Measurements from ENCODE around the gene THSD4.

THSD4 gene

DNA sequence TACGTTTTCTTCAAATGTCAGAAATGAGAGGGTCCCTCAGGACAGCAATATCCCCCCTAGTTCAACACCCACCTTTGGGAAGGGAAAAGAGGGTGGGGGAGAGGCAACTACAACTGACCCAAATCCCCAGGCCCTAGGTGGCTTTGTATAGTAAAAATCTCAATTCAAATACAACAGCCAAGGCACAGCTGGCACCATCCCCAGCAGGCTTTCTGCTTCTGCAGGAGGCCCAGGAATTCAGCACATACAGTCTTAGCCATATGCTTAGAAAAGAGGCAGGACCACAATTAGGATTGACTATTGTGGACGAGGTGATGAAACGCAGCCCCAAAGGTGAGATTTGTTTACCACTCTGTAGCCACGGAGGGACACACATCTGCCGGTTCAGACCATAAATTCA is 710.9 kb downstream of the THSD4 start:
- H3K4me3 ChIP-seq (ENCODE audit: insufficient read length, low read depth): no peak overlapping the region
- no peaks in the 10 kb centered on the region for H3K27me3 ChIP-seq (ENCODE audit: insufficient read depth, insufficient read length)
- H3K9ac ChIP-seq (ENCODE audit: insufficient read length, low read depth): no peak overlapping the region
- no peak for DNase-seq (ENCODE audit: low read depth, low spot score)
- no peaks in the 10 kb centered on the region for H3K4me1 ChIP-seq (ENCODE audit: insufficient read depth, insufficient read length)
- H3K9me3 ChIP-seq (ENCODE audit: insufficient read depth, low read length): peaks cover 31% of the 10 kb centered on the region
- TF ChIP-seq YY1 (IDR thresholded peaks at IDR 0.05; ENCODE audit: insufficient read depth, insufficient read length) (no peak), SUZ12 (IDR thresholded peaks at IDR 0.05; ENCODE audit: extremely low read depth, insufficient read depth, insufficient read length) (no peak), ZNF274 (IDR thresholded peaks at IDR 0.05; ENCODE audit: low read depth, low read length) (no peak)
- H3K36me3 ChIP-seq (ENCODE audit: insufficient read depth, insufficient read length, low read length): peaks cover 22% of the 10 kb centered on the region

DNA sequence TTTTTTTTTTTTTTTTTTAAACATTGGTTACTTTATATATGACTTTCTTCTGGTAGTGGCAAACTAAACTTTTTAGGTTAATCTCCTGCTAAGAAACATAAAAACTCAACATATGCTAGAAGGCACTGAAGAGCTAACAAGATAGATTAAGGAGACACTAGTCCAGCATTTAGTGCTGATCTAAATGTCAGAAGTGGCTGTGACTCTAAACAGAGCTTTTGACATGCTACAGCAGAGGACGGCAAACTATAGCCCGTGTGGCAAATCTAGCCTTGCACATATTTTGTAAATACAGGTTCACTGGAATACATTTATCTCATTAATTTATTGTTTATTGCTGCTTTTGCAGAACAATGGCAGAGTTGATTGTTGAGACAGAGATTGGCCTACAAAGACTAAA is 715.7 kb downstream of the THSD4 start:
- Histone ChIP-seq H3K9ac (ENCODE audit: insufficient read length, low read depth) (no peak overlapping the region), H3K4me3 (ENCODE audit: insufficient read length, low read depth) (no peak overlapping the region), H3K36me3 (ENCODE audit: insufficient read depth, insufficient read length, low read length) (peaks cover 22% of the 10 kb centered on the region), H3K27me3 (ENCODE audit: insufficient read depth, insufficient read length) (no peaks in the 10 kb centered on the region), H3K9me3 (ENCODE audit: insufficient read depth, low read length) (no peaks in the 10 kb centered on the region), H3K4me1 (ENCODE audit: insufficient read depth, insufficient read length) (no peaks in the 10 kb centered on the region)
- no peak for TF ChIP-seq SUZ12 (IDR thresholded peaks at IDR 0.05; ENCODE audit: extremely low read depth, insufficient read depth, insufficient read length)
- DNase-seq (ENCODE audit: low read depth, low spot score): no peak

All from NT2/D1 (cell line).